ENCODE measurements around the gene RETSAT.

DNA sequence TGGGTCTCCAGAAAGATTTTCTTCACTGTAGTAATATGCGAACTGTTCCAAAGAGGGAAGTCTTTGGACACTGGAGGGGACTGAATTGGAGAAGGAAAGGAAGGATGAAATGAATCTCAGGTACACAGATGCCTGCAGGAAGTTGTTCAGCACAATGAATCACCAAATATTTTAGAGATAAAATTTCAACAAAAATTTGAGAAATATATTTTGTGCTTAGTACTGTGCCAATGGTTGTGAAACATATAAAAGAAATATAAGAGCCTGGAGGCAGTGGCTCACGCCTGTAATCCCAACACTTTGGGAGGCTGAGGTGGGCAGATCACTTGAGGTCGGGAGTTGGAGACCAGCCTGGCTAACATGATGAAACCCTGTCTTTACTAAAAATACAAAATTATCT lies 3.4 kb upstream of the RETSAT start:
- TF ChIP-seq, protein P1, sequence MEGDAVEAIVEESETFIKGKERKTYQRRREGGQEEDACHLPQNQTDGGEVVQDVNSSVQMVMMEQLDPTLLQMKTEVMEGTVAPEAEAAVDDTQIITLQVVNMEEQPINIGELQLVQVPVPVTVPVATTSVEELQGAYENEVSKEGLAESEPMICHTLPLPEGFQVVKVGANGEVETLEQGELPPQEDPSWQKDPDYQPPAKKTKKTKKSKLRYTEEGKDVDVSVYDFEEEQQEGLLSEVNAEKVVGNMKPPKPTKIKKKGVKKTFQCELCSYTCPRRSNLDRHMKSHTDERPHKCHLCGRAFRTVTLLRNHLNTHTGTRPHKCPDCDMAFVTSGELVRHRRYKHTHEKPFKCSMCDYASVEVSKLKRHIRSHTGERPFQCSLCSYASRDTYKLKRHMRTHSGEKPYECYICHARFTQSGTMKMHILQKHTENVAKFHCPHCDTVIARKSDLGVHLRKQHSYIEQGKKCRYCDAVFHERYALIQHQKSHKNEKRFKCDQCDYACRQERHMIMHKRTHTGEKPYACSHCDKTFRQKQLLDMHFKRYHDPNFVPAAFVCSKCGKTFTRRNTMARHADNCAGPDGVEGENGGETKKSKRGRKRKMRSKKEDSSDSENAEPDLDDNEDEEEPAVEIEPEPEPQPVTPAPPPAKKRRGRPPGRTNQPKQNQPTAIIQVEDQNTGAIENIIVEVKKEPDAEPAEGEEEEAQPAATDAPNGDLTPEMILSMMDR (conservative IDR thresholded peaks at IDR 0.05; ENCODE audit: low read depth, low read length): no peak
- no peak for TF ChIP-seq EZH2 (IDR thresholded peaks at IDR 0.05; ENCODE audit: borderline replicate concordance, low read depth, low read length, poor library complexity, severe bottlenecking)

Data from A673 (cell line).